Measurements from ENCODE around the gene ADAMTS20.

Gene ADAMTS20

GRCh38 chr12:43312991-43313505 is 239.0 kb downstream of the ADAMTS20 start:
- DNase-seq = no peak

GRCh38 chr12:43310596-43310995 is 241.4 kb downstream of the ADAMTS20 start:
- no peak for DNase-seq

- no peak for DNase-seq
Observed at GRCh38 chr12:43309959-43310358, 242.0 kb downstream of the ADAMTS20 start.

GRCh38 chr12:43308776-43309175 is 243.2 kb downstream of the ADAMTS20 start:
- DNase-seq = no peak

GRCh38 chr12:43307126-43307525 is 244.9 kb downstream of the ADAMTS20 start:
- DNase-seq = no peak

GRCh38 chr12:43306066-43306465 is 245.9 kb downstream of the ADAMTS20 start:
- DNase-seq = no peak

- DNase-seq = no peak
Observed at GRCh38 chr12:43305065-43305464, 246.9 kb downstream of the ADAMTS20 start.
